ENCODE results near the gene C1RL. TPM values are rescaled to one million over a fixed set of nuclear protein-coding genes. Genes with fewer than 3 reads are reported as not detected.
A peak's percentile ranks its signal among the peaks of the same experiment; 100 is the strongest.

C1RL gene
- total RNA-seq, 4 donors from 2014 or later: 38.1 to 42.3 (median 40.4) TPM

- no peak for TF ChIP-seq CTCF (IDR thresholded peaks at IDR 0.05)
- TF ChIP-seq POLR2A (IDR thresholded peaks at IDR 0.05): no peak
- intact Hi-C loops (cut with DNase I; ENCODE audit: low total_unique reads): loop anchor here (10.0 kb wide), 2 partner anchors 61 to 191 kb away; partner anchors contain the start of gene ATN1
- WGBS, 2 donors: 91 to 94% methylated on average over 3 of the region's 3 CpGs
Observed at GRCh38 chr12:7116196-7116595, 7.2 kb upstream of the C1RL start.

DNA sequence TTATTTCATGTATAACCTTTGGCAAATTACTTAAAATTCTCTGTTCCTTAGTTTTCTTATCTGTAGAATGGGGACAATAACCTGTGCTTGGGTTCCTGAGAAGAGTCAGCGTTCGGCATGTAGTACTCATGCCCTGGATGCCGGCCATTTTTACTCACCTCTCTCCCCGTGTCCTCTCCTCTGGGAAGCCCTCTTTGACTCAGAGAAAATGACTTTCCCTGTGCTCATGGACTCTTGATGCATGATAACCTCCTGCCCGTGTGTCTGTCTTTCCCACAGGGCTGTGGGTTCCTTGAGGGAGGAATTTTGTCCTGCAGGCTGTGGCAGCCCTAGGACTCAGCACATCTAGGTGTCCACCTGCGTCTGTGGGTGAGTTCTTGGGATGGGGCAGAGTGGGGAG is 5.8 kb upstream of the C1RL start:
- TF ChIP-seq CTCF (IDR thresholded peaks at IDR 0.05): no peak
- TF ChIP-seq POLR2A (IDR thresholded peaks at IDR 0.05): no peak
- DNase-seq (ENCODE audit: low spot score in 2 of 2): no peak
- intact Hi-C loops (cut with DNase I; ENCODE audit: low total_unique reads): loop anchor here (10.0 kb wide), 2 partner anchors 60 to 190 kb away; partner anchors contain the start of gene ATN1
- no peak overlapping the region for H3K4me3 ChIP-seq (ENCODE audit: low read depth, poor library complexity, severe bottlenecking)
- 88 to 92% methylated on average over 6 of the region's 6 CpGs for WGBS, 2 donors

More at GRCh38 chr12:7116196-7116595, 7.2 kb upstream of the C1RL start:
- no peak overlapping the region for H3K4me3 ChIP-seq (ENCODE audit: low read depth, poor library complexity, severe bottlenecking)
- DNase-seq (ENCODE audit: low spot score in 2 of 2): no peak

- intact Hi-C loops (cut with DNase I; ENCODE audit: low total_unique reads): loop anchor here (10.0 kb wide), 2 partner anchors 59 to 189 kb away; partner anchors contain the start of gene ATN1
- WGBS, 2 donors: 79 to 85% methylated on average over 11 of the region's 11 CpGs
Observed at GRCh38 chr12:7114008-7114407, 5.0 kb upstream of the C1RL start.

DNA sequence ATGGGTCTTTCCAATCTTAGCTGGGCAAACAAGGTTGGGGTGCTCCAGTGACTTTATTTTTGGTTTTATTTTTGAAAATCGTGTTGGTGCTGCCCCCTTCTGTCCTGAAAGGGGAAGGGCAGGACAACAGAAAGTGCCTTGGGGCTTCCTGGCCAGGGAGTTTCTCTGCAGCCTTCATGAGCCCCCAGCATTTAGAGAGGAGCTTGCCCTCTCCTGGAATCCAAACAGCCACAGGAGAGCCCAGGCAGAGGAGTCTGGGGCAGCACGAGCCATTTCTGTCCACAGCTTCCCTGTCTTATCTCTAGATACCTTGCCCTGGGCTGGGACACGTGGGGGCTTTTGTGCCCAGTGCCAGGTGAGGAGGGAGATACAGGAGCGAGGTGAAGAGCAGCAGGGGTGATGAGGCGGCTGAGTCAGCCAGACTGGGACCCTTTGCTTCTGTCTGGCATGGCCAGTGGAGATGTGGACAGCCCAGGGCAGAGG is 4.4 kb upstream of the C1RL start:
- WGBS, 2 donors: 39 to 42% methylated on average over 5 of the region's 5 CpGs
- TF ChIP-seq POLR2A (IDR thresholded peaks at IDR 0.05) (no peak), CTCF (IDR thresholded peaks at IDR 0.05) (peak in 1 of 3 donors; percentile 41)
- no peak for DNase-seq (ENCODE audit: low spot score in 2 of 2)
- H3K4me3 ChIP-seq (ENCODE audit: low read depth, poor library complexity, severe bottlenecking): no peak overlapping the region
- intact Hi-C loops (cut with DNase I; ENCODE audit: low total_unique reads): loop anchor here (10.0 kb wide), 2 partner anchors 59 to 189 kb away; partner anchors contain the start of gene ATN1

More at GRCh38 chr12:7114008-7114407, 5.0 kb upstream of the C1RL start:
- TF ChIP-seq POLR2A (IDR thresholded peaks at IDR 0.05) (no peak), CTCF (IDR thresholded peaks at IDR 0.05) (no peak)
- no peak overlapping the region for H3K4me3 ChIP-seq (ENCODE audit: low read depth, poor library complexity, severe bottlenecking)
- no peak for DNase-seq (ENCODE audit: low spot score in 2 of 2)

GRCh38 chr12:7112041-7112440 is 3.0 kb upstream of the C1RL start:
- 64 to 74% methylated on average over 4 of the region's 4 CpGs for WGBS, 2 donors

More at GRCh38 chr12:7112041-7112440, 3.0 kb upstream of the C1RL start:
- intact Hi-C loops (cut with DNase I; ENCODE audit: low total_unique reads): loop anchor here (10.0 kb wide), 2 partner anchors 57 to 187 kb away; partner anchors contain the start of gene ATN1
- no peak for DNase-seq (ENCODE audit: low spot score in 2 of 2)
- TF ChIP-seq POLR2A (IDR thresholded peaks at IDR 0.05) (no peak), CTCF (IDR thresholded peaks at IDR 0.05) (no peak)
- no peak overlapping the region for H3K4me3 ChIP-seq (ENCODE audit: low read depth, poor library complexity, severe bottlenecking)
